Endothelial cell of umbilical vein (primary cell): Measurements from ENCODE around the gene MRPL55. TPM values are rescaled to one million over a fixed set of nuclear protein-coding genes. Genes with fewer than 3 reads are reported as not detected.

Source experiments
- BruUV-seq: library from RNA; stranded (reverse); fragments of 400-500 nt; replicated peaks from 2 replicates; lab custom pipeline; 2021; lab: Mats Ljungman, UMichigan
- CTCF ChIA-PET: fragments of 300-600, 350-600 bp; sonication (Branson Sonifier 250); formaldehyde crosslinking; loops from one replicate; lab custom pipeline; 2021; ENCODE audit warnings: antibody characterized with exemption, inconsistent platforms; lab: Charles Lee
- POLR2A ChIA-PET: fragments of 300-600, 350-600 bp; sonication (Branson Sonifier 250); formaldehyde crosslinking; loops from one replicate; lab custom pipeline; 2021; ENCODE audit warnings: antibody characterized with exemption, inconsistent platforms; lab: Charles Lee
- DNase-seq: peaks from one replicate; pipeline ENCODE4 v3.0.0-alpha.2; 2011; ENCODE audit warnings: low read depth, low spot score
- FAIRE-seq: peaks from 2 replicates; lab custom pipeline; 2011; peaks lifted over from hg19 to GRCh38; lab: Jason Lieb, UNC
- H2AFZ ChIP-seq: 2 replicates; pipeline ENCODE4 v1.6.0; 2012; ENCODE audit warnings: low read depth, low read length, control low read depth, inconsistent platforms
- H3K27ac ChIP-seq: 2 replicates; pipeline ENCODE4 v1.5.1; 2011; ENCODE audit warnings: low read depth, mild to moderate bottlenecking, control low read depth, low read length, moderate library complexity; ENCODE audit not compliant: insufficient read depth
- H3K27me3 ChIP-seq, 2 experiments: 2 replicates each; pipeline versions ENCODE4 v1.6.0 to v1.6.1; 2011; ENCODE audit warnings: low read length in 2 of 2, mixed read lengths in 1 of 2; ENCODE audit not compliant: control insufficient read depth in 2 of 2, insufficient read depth in 2 of 2
- H3K36me3 ChIP-seq, 2 experiments: 2 replicates in 1 of 2; 3 replicates in 1 of 2; pipeline ENCODE4 v1.5.1; 2011; ENCODE audit warnings: low read length in 2 of 2, mild to moderate bottlenecking in 1 of 2, moderate library complexity in 1 of 2; ENCODE audit not compliant: control insufficient read depth in 2 of 2, insufficient read depth in 2 of 2; ENCODE audit errors: extremely low read depth in 1 of 2
- H3K4me1 ChIP-seq: 3 replicates; pipeline ENCODE4 v1.5.1; 2011; ENCODE audit warnings: mild to moderate bottlenecking, low read length; ENCODE audit not compliant: control insufficient read depth, insufficient read depth; ENCODE audit errors: extremely low read depth
- H3K4me2 ChIP-seq: 2 replicates; pipeline ENCODE4 v1.6.1; 2011; ENCODE audit warnings: low read length, control low read depth, mixed read lengths; ENCODE audit not compliant: insufficient read depth
- H3K4me3 ChIP-seq, 3 experiments: fragments of 200-600 bp in 1 of 3; sonication (generic), shearing (Covaris generic) in 1 of 3; replicated peaks in 1 of 3; 2 replicates each; pipeline ENCODE4 v1.5.1; 2011 to 2016; ENCODE audit warnings: control low read depth in 3 of 3, low read length in 3 of 3, mild to moderate bottlenecking in 2 of 3, inconsistent platforms in 1 of 3, low read depth in 1 of 3, moderate library complexity in 1 of 3; ENCODE audit not compliant: insufficient read depth in 1 of 3
- H3K79me2 ChIP-seq: 2 replicates; pipeline ENCODE4 v1.6.0; 2012; ENCODE audit warnings: low read length, inconsistent platforms; ENCODE audit not compliant: control insufficient read depth, insufficient read depth
- H3K9ac ChIP-seq: replicated peaks from 2 replicates; pipeline ENCODE3; 2011; ENCODE audit warnings: low read length, control low read depth; ENCODE audit not compliant: insufficient read depth; ENCODE audit errors: extremely low read depth
- H3K9me1 ChIP-seq: replicated peaks from 3 replicates; pipeline ENCODE4 v1.6.0; 2011; ENCODE audit warnings: mild to moderate bottlenecking, low read length; ENCODE audit not compliant: control insufficient read depth, insufficient read depth; ENCODE audit errors: extremely low read depth
- H3K9me3 ChIP-seq: replicated peaks from 2 replicates; pipeline ENCODE4 v1.5.1; 2012; ENCODE audit warnings: low read length, inconsistent platforms; ENCODE audit not compliant: control insufficient read depth, insufficient read depth
- H4K20me1 ChIP-seq: replicated peaks from 2 replicates; pipeline ENCODE3; 2011; ENCODE audit warnings: mild to moderate bottlenecking, low read length; ENCODE audit not compliant: control insufficient read depth, insufficient read depth; ENCODE audit errors: extremely low read depth
- FOS ChIP-seq: IDR thresholded peaks from 2 replicates; pipeline ENCODE4 v1.6.1; 2011; ENCODE audit warnings: mild to moderate bottlenecking, low read length, moderate library complexity, borderline replicate concordance; ENCODE audit not compliant: insufficient read depth
- POLR2AphosphoS5 ChIP-seq: IDR thresholded peaks from 2 replicates; pipeline ENCODE4 v1.6.1; 2012; ENCODE audit warnings: low read depth, mild to moderate bottlenecking, control low read depth, low read length, moderate library complexity; ENCODE audit not compliant: insufficient read depth
- dilution Hi-C: fragments of 300-500 bp; cut with MboI; formaldehyde crosslinking; loops from one replicate; pipeline ENCODE4 v1.15.0; 2019; ENCODE audit warnings: low sequenced_read_pairs; ENCODE audit not compliant: extremely low pct_ligation_motif_present
- intact Hi-C: fragments of 100-400 bp; cut with micrococcal nuclease; formaldehyde crosslinking; loops from one replicate; pipeline ENCODE4 v1.10.0; 2022
- polyA plus RNA-seq, 4 experiments: library from polyadenylated mRNA; depleted of rRNA in 3 of 4; stranded (reverse) in 3 of 4; unstranded in 1 of 4; fragments of >200 nt; gene quantifications; 2 replicates each; pipeline versions ENCODE4 v1.2.1 to v1.2.3, GENCODE V29; 2011 to 2012; ENCODE audit warnings: missing spikeins in 1 of 4
- total RNA-seq: library from RNA; stranded (reverse); gene quantifications from 2 replicates; pipeline ENCODE4 v1.2.3, GENCODE V29; 2021
- TF ChIP-seq, protein P1 (sequence below), 2 donors: IDR thresholded peaks; 1 replicate in 1 of 2; 2 replicates in 1 of 2; pipeline ENCODE4 v1.5.1; 2011; ENCODE audit warnings: low read length in 2 of 2, mild to moderate bottlenecking in 2 of 2, moderate library complexity in 2 of 2, control low read depth in 1 of 2, inconsistent platforms in 1 of 2, low read depth in 1 of 2; ENCODE audit not compliant: insufficient read depth in 1 of 2; ENCODE audit errors: extremely low read depth in 1 of 2

MRPL55 gene
- total and polyA plus RNA-seq, 2 donors (not counting 3 experiments of a cell fraction or from before 2014, with no cell fraction given): 58.7 to 155 TPM

DNA sequence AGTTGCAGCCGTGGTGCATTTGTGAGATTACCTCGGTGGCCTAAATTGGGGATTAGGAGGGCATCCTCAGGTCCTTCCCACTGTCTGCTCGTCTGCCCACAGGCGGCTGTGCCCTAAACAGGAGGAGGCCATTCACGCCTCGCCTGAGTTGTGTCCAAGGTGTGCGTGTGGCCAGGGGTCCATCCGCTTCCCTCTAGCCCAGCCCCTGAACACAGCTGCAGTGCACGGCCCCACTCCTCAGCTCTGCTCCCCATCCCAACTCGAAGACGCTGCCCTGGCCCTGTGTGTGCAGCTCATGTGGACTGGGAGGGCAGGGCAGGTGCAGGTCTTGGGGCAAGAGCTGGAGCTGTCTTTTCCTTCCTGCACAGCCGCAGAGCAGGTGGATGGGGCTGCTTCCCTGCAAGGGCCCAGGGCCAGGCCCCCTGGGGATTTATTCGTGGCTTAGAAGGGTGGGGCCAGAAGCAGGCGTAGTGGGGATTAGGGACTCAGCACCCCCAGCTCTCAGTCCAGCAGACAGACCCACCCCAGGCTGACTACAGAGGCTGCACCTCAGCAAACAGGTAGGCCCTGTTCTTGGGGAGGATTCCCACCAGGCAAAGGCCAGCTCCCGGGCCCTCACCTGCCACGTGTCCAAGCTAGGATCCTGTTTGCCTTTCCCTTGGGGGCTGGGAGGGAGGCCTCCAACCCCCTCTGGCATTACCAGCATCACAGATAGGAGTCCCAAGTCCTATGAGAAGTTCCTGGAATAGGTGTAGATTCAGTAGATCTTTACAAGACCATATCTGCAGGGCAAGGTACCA is 35.3 kb upstream of the MRPL55 start:
- H3K9me3 ChIP-seq: no peaks in the 10 kb centered on the region
- no peak overlapping the region for H3K4me2 ChIP-seq
- H2AFZ ChIP-seq: no peak overlapping the region
- ChIA-PET CTCF (no interaction called here), POLR2A (interaction anchor here (1.4 kb wide), 1 partner anchor 21 kb away, joined by 3 read pairs; the partner anchor contains the start of gene IBA57)
- H3K9me1 ChIP-seq: no peaks in the 10 kb centered on the region
- dilution Hi-C loops: no loop called here
- no peaks in the 10 kb centered on the region for H4K20me1 ChIP-seq
- no peak overlapping the region for H3K4me3 ChIP-seq
- FAIRE-seq: no peak
- BruUV-seq: no TSS peak
- intact Hi-C loops: no loop called here
- H3K4me1 ChIP-seq: peaks cover 34% of the 10 kb centered on the region
- peaks cover 68% of the 10 kb centered on the region for H3K79me2 ChIP-seq
- H3K36me3 ChIP-seq: peaks cover 0 to 16% of the 10 kb centered on the region in 2 experiments
- DNase-seq: no peak
- H3K27me3 ChIP-seq: no peaks in the 10 kb centered on the region
- no peak overlapping the region for H3K9ac ChIP-seq
- TF ChIP-seq, protein P1, sequence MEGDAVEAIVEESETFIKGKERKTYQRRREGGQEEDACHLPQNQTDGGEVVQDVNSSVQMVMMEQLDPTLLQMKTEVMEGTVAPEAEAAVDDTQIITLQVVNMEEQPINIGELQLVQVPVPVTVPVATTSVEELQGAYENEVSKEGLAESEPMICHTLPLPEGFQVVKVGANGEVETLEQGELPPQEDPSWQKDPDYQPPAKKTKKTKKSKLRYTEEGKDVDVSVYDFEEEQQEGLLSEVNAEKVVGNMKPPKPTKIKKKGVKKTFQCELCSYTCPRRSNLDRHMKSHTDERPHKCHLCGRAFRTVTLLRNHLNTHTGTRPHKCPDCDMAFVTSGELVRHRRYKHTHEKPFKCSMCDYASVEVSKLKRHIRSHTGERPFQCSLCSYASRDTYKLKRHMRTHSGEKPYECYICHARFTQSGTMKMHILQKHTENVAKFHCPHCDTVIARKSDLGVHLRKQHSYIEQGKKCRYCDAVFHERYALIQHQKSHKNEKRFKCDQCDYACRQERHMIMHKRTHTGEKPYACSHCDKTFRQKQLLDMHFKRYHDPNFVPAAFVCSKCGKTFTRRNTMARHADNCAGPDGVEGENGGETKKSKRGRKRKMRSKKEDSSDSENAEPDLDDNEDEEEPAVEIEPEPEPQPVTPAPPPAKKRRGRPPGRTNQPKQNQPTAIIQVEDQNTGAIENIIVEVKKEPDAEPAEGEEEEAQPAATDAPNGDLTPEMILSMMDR (IDR thresholded peaks at IDR 0.05; ENCODE audit: extremely low read depth in 1 of 2, insufficient read depth in 1 of 2, low read depth in 1 of 2, low read length in 2 of 2): no peak
- TF ChIP-seq POLR2AphosphoS5: no peak
- no peak for TF ChIP-seq FOS
- no peak overlapping the region for H3K27ac ChIP-seq
